HEK293 (cell line): ENCODE measurements around the gene MAP3K12.

Experiments used
- FEZF1 ChIP-seq: fragments of 450-650 bp; formaldehyde crosslinking; IDR thresholded peaks from 2 replicates; pipeline ENCODE4 v1.5.1; 2016; ENCODE audit warnings: missing biosample characterization, missing genetic modification characterization
- KLF1 ChIP-seq: fragments of 450-650 bp; formaldehyde crosslinking; IDR thresholded peaks from 2 replicates; pipeline ENCODE4 v1.5.1; 2016; ENCODE audit warnings: missing biosample characterization, missing genetic modification characterization
- SP2 ChIP-seq: fragments of 450-650 bp; formaldehyde crosslinking; IDR thresholded peaks from 2 replicates; pipeline ENCODE4 v1.5.1; 2016; ENCODE audit warnings: missing biosample characterization, missing genetic modification characterization
- ZFP3 ChIP-seq: fragments of 450-650 bp; formaldehyde crosslinking; IDR thresholded peaks from 2 replicates; pipeline ENCODE4 v1.5.1; 2016; ENCODE audit warnings: low read depth, missing biosample characterization, missing genetic modification characterization
- ZNF140 ChIP-seq: fragments of 450-650 bp; formaldehyde crosslinking; IDR thresholded peaks from 2 replicates; pipeline ENCODE4 v1.5.1; 2016; ENCODE audit warnings: missing biosample characterization, missing genetic modification characterization
- ZNF747 ChIP-seq: fragments of 450-650 bp; formaldehyde crosslinking; IDR thresholded peaks from 2 replicates; pipeline ENCODE4 v1.5.1; 2016; ENCODE audit warnings: missing biosample characterization, missing genetic modification characterization
- TF ChIP-seq, protein P1 (sequence below): fragments of 450-650 bp; IDR thresholded peaks from 2 replicates; pipeline ENCODE4 v1.5.1; 2018; ENCODE audit warnings: missing biosample characterization, missing genetic modification characterization
- TF ChIP-seq, protein P2 (sequence below): fragments of 450-650 bp; formaldehyde crosslinking; IDR thresholded peaks from 2 replicates; pipeline ENCODE4 v1.5.1; 2016; ENCODE audit warnings: missing biosample characterization, missing genetic modification characterization
- TF ChIP-seq, protein P3 (sequence below): fragments of 450-650 bp; formaldehyde crosslinking; IDR thresholded peaks from 2 replicates; pipeline ENCODE4 v1.5.1; 2016; ENCODE audit warnings: missing biosample characterization, missing genetic modification characterization

DNA sequence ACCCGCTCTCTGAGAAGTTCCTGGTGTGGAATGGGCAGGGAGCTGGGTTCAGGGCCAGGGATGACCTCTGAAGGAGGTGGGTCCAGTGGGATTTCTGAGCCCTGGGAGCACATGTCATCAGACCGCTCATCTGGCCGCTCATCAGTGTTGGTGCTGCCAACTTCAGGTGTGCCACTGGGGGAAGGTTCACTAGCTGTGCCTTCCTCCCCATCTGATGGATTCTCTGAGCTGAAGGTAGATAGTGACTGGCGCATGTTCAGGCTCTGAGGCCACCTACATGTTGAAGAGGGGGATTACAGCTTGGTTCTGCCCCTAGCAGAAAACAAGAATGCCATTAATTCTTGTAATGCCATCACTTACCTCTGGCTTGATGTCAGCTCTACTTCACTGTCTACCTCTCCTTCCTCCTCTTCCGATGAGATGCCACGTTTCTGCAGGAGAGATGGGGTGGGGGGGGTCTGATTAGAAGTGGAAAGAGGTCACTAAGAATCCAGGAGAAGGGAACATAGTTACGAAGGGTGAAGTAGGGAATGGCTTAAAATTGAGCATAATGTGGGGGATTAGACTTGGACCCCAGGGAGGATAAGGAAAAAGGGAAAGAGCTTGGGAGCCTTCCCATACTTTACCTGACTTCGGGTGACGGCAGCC, 17.2 kb downstream of the MAP3K12 start:
- TF ChIP-seq ZNF140 (tag by site-specific recombination) (no peak), ZNF747 (tag by site-specific recombination) (no peak), FEZF1 (tag by site-specific recombination) (no peak), SP2 (tag by site-specific recombination) (no peak), KLF1 (tag by site-specific recombination) (no peak), ZFP3 (tag by site-specific recombination) (no peak)
- TF ChIP-seq, protein P1, sequence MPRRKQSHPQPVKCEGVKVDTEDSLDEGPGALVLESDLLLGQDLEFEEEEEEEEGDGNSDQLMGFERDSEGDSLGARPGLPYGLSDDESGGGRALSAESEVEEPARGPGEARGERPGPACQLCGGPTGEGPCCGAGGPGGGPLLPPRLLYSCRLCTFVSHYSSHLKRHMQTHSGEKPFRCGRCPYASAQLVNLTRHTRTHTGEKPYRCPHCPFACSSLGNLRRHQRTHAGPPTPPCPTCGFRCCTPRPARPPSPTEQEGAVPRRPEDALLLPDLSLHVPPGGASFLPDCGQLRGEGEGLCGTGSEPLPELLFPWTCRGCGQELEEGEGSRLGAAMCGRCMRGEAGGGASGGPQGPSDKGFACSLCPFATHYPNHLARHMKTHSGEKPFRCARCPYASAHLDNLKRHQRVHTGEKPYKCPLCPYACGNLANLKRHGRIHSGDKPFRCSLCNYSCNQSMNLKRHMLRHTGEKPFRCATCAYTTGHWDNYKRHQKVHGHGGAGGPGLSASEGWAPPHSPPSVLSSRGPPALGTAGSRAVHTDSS, result 0 out of 2 replicates have a peak, but pooled peaks have one; percentile 9
- TF ChIP-seq, protein P2, sequence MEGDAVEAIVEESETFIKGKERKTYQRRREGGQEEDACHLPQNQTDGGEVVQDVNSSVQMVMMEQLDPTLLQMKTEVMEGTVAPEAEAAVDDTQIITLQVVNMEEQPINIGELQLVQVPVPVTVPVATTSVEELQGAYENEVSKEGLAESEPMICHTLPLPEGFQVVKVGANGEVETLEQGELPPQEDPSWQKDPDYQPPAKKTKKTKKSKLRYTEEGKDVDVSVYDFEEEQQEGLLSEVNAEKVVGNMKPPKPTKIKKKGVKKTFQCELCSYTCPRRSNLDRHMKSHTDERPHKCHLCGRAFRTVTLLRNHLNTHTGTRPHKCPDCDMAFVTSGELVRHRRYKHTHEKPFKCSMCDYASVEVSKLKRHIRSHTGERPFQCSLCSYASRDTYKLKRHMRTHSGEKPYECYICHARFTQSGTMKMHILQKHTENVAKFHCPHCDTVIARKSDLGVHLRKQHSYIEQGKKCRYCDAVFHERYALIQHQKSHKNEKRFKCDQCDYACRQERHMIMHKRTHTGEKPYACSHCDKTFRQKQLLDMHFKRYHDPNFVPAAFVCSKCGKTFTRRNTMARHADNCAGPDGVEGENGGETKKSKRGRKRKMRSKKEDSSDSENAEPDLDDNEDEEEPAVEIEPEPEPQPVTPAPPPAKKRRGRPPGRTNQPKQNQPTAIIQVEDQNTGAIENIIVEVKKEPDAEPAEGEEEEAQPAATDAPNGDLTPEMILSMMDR (tag by site-specific recombination), result no peak
- TF ChIP-seq, protein P3, sequence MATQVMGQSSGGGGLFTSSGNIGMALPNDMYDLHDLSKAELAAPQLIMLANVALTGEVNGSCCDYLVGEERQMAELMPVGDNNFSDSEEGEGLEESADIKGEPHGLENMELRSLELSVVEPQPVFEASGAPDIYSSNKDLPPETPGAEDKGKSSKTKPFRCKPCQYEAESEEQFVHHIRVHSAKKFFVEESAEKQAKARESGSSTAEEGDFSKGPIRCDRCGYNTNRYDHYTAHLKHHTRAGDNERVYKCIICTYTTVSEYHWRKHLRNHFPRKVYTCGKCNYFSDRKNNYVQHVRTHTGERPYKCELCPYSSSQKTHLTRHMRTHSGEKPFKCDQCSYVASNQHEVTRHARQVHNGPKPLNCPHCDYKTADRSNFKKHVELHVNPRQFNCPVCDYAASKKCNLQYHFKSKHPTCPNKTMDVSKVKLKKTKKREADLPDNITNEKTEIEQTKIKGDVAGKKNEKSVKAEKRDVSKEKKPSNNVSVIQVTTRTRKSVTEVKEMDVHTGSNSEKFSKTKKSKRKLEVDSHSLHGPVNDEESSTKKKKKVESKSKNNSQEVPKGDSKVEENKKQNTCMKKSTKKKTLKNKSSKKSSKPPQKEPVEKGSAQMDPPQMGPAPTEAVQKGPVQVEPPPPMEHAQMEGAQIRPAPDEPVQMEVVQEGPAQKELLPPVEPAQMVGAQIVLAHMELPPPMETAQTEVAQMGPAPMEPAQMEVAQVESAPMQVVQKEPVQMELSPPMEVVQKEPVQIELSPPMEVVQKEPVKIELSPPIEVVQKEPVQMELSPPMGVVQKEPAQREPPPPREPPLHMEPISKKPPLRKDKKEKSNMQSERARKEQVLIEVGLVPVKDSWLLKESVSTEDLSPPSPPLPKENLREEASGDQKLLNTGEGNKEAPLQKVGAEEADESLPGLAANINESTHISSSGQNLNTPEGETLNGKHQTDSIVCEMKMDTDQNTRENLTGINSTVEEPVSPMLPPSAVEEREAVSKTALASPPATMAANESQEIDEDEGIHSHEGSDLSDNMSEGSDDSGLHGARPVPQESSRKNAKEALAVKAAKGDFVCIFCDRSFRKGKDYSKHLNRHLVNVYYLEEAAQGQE, result no peak
